Measurements from ENCODE around the gene UBAC1. TPM values are rescaled to one million over a fixed set of nuclear protein-coding genes. Genes with fewer than 3 reads are reported as not detected.

The UBAC1 gene
- total and polyA plus RNA-seq, 9 of the 15 experiments (the other 6 are each of a cell fraction or from before 2014, with no cell fraction given) = 94.0 to 399 (median 228) TPM

GRCh38 chr9:135971892-135972291, 10.7 kb upstream of the UBAC1 start (continued):
- no peak for TF ChIP-seq RFX5 (IDR thresholded peaks at IDR 0.05; ENCODE audit: low read depth, low read length)
- peak; percentile 93 for TF ChIP-seq ZNF232 (CRISPR knock-in tag; IDR thresholded peaks at IDR 0.05)
- peak; percentile 18; the same call in 1 of the 2 replicates for TF ChIP-seq ZBTB2 (IDR thresholded peaks at IDR 0.05)
- TF ChIP-seq, protein P1, sequence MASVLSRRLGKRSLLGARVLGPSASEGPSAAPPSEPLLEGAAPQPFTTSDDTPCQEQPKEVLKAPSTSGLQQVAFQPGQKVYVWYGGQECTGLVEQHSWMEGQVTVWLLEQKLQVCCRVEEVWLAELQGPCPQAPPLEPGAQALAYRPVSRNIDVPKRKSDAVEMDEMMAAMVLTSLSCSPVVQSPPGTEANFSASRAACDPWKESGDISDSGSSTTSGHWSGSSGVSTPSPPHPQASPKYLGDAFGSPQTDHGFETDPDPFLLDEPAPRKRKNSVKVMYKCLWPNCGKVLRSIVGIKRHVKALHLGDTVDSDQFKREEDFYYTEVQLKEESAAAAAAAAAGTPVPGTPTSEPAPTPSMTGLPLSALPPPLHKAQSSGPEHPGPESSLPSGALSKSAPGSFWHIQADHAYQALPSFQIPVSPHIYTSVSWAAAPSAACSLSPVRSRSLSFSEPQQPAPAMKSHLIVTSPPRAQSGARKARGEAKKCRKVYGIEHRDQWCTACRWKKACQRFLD (CRISPR knock-in tag; IDR thresholded peaks at IDR 0.05) = peak; percentile 64; the same call in 1 of the 2 replicates
- TF ChIP-seq ZEB2 (IDR thresholded peaks at IDR 0.05) = peak; percentile 100
- TF ChIP-seq BRD9 (IDR thresholded peaks at IDR 0.05; ENCODE audit: low read depth, partially characterized antibody) = no peak
- TF ChIP-seq SMARCA5 (IDR thresholded peaks at IDR 0.05) = no peak
- TF ChIP-seq RAD51 (IDR thresholded peaks at IDR 0.05; ENCODE audit: borderline replicate concordance, low read depth) = no peak
- TF ChIP-seq POLR2B (IDR thresholded peaks at IDR 0.05; ENCODE audit: low read depth, partially characterized antibody) = no peak
- TF ChIP-seq ZNF174 (CRISPR knock-in tag; IDR thresholded peaks at IDR 0.05) = no peak
- TF ChIP-seq, protein P2, sequence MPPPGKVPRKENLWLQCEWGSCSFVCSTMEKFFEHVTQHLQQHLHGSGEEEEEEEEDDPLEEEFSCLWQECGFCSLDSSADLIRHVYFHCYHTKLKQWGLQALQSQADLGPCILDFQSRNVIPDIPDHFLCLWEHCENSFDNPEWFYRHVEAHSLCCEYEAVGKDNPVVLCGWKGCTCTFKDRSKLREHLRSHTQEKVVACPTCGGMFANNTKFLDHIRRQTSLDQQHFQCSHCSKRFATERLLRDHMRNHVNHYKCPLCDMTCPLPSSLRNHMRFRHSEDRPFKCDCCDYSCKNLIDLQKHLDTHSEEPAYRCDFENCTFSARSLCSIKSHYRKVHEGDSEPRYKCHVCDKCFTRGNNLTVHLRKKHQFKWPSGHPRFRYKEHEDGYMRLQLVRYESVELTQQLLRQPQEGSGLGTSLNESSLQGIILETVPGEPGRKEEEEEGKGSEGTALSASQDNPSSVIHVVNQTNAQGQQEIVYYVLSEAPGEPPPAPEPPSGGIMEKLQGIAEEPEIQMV (tag; conservative IDR thresholded peaks at IDR 0.05; ENCODE audit: low read depth) = no peak; the same call in 1 of the 2 replicates
- TF ChIP-seq PRMT5 (CRISPR knock-in tag; IDR thresholded peaks at IDR 0.05) = peak; percentile 98
- TF ChIP-seq DNMT1 (IDR thresholded peaks at IDR 0.05) = no peak
- TF ChIP-seq ARID1B (IDR thresholded peaks at IDR 0.05) = no peak
- TF ChIP-seq SREBF2 (CRISPR knock-in tag; IDR thresholded peaks at IDR 0.05) = peak; percentile 95; the same call in 1 of the 2 replicates
- no peak for TF ChIP-seq YBX1 (IDR thresholded peaks at IDR 0.05)
- TF ChIP-seq NRF1 (conservative IDR thresholded peaks at IDR 0.05 in 1 of 2, IDR thresholded peaks at IDR 0.05 in 1 of 2) = no peak
- TF ChIP-seq NFATC3 (IDR thresholded peaks at IDR 0.05) = no peak
- TF ChIP-seq HNRNPK (IDR thresholded peaks at IDR 0.05; ENCODE audit: low read depth, low read length, poor library complexity, severe bottlenecking) = no peak
- TF ChIP-seq, protein P3, sequence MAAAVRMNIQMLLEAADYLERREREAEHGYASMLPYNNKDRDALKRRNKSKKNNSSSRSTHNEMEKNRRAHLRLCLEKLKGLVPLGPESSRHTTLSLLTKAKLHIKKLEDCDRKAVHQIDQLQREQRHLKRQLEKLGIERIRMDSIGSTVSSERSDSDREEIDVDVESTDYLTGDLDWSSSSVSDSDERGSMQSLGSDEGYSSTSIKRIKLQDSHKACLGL (CRISPR knock-in tag; IDR thresholded peaks at IDR 0.05; ENCODE audit: borderline replicate concordance, poor library complexity, severe bottlenecking) = no peak
- TF ChIP-seq ZNF655 (CRISPR knock-in tag; IDR thresholded peaks at IDR 0.05) = no peak
- no peak for TF ChIP-seq MTA1 (IDR thresholded peaks at IDR 0.05; ENCODE audit: borderline replicate concordance)
- TF ChIP-seq SMAD3 (CRISPR knock-in tag; conservative IDR thresholded peaks at IDR 0.05) = no peak
- TF ChIP-seq POU5F1 (IDR thresholded peaks at IDR 0.05; ENCODE audit: borderline replicate concordance, low read depth, low read length, partially characterized antibody) = no peak
- TF ChIP-seq MED1 (CRISPR knock-in tag; IDR thresholded peaks at IDR 0.05; ENCODE audit: borderline replicate concordance) = no peak
